Hepatocyte (in vitro differentiated cells): ENCODE data around the gene CXorf66.

Source experiments
- EZH2 ChIP-seq: fragments of 200-600 bp; sonication (generic); IDR thresholded peaks from 2 replicates; pipeline ENCODE4 v1.6.1; 2016; ENCODE audit warnings: antibody characterized with exemption, mild to moderate bottlenecking, borderline replicate concordance
- EZH2phosphoT487 ChIP-seq: fragments of 200-600 bp; sonication (generic); IDR thresholded peaks from one replicate; pipeline ENCODE4 v1.6.1; 2018; ENCODE audit warnings: antibody characterized with exemption, mild to moderate bottlenecking, low read depth, moderate library complexity; ENCODE audit not compliant: unreplicated experiment, severe bottlenecking
- TF ChIP-seq, protein P1 (sequence below): fragments of 200-600 bp; sonication (generic); IDR thresholded peaks from 2 replicates; pipeline ENCODE4 v1.5.1; 2016; ENCODE audit warnings: antibody characterized with exemption, mild to moderate bottlenecking; ENCODE audit not compliant: poor library complexity

DNA sequence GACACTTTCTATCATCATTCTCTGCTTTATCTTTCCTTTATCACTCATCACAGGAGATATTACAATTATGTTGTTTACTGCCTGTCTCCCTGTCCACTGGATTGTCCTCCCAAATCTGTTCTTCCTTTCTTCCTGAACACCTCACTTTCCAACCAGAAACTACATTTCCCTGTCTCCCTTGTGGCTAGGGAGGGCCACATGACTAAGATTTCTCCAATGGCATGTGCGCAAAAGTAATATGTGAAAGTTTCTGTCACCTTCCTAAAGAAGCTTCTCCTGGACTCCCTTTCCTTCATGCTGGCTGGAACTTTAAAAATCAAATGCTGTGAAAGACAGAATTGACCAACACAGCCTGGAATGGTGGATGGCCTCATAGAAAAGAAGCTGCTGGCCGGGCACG, 58.2 kb downstream of the CXorf66 start:
- TF ChIP-seq, protein P1, sequence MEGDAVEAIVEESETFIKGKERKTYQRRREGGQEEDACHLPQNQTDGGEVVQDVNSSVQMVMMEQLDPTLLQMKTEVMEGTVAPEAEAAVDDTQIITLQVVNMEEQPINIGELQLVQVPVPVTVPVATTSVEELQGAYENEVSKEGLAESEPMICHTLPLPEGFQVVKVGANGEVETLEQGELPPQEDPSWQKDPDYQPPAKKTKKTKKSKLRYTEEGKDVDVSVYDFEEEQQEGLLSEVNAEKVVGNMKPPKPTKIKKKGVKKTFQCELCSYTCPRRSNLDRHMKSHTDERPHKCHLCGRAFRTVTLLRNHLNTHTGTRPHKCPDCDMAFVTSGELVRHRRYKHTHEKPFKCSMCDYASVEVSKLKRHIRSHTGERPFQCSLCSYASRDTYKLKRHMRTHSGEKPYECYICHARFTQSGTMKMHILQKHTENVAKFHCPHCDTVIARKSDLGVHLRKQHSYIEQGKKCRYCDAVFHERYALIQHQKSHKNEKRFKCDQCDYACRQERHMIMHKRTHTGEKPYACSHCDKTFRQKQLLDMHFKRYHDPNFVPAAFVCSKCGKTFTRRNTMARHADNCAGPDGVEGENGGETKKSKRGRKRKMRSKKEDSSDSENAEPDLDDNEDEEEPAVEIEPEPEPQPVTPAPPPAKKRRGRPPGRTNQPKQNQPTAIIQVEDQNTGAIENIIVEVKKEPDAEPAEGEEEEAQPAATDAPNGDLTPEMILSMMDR: no peak
- TF ChIP-seq EZH2 (no peak), EZH2phosphoT487 (no peak)
